T-helper 1 cell treated with Interleukin-12 subunit alpha and Interleukin-12 subunit beta and Interleukin-4 antibody, amounts not matched to agents 30 μg/mL and 1 μg/mL, for 36 hours (primary cell): Measurements from ENCODE around the gene RALGDS.

Experiments
- H3K27ac Mint-ChIP-seq: one replicate; pipeline ENCODE4 v1.8.0; 2021; ENCODE audit warnings: mild to moderate bottlenecking, mixed read lengths
- H3K27me3 Mint-ChIP-seq: one replicate; pipeline ENCODE4 v1.8.0; 2021; ENCODE audit warnings: low read depth, mixed read lengths
- H3K36me3 Mint-ChIP-seq: one replicate; pipeline ENCODE4 v1.8.0; 2021; ENCODE audit warnings: low read depth, mixed read lengths
- H3K4me1 Mint-ChIP-seq: one replicate; pipeline ENCODE4 v1.8.0; 2021; ENCODE audit warnings: low read depth, mixed read lengths
- H3K4me3 Mint-ChIP-seq: one replicate; pipeline ENCODE4 v1.8.0; 2021; ENCODE audit warnings: mild to moderate bottlenecking, moderate library complexity, mixed read lengths
- H3K9me3 Mint-ChIP-seq: one replicate; pipeline ENCODE4 v1.8.0; 2021; ENCODE audit warnings: mixed read lengths

Gene RALGDS

GRCh38 chr9:133158695-133159094 is 37.7 kb upstream of the RALGDS start:
- Mint-ChIP-seq H3K36me3 (peaks cover 6% of the 10 kb centered on the region), H3K4me3 (no peak overlapping the region), H3K9me3 (no peaks in the 10 kb centered on the region), H3K4me1 (peaks cover 2% of the 10 kb centered on the region), H3K27me3 (no peaks in the 10 kb centered on the region), H3K27ac (no peak overlapping the region)

GRCh38 chr9:133155156-133155555 is 34.1 kb upstream of the RALGDS start:
- no peak overlapping the region for H3K4me3 Mint-ChIP-seq
- H3K27me3 Mint-ChIP-seq = no peaks in the 10 kb centered on the region
- H3K9me3 Mint-ChIP-seq = no peaks in the 10 kb centered on the region
- H3K4me1 Mint-ChIP-seq = peaks cover 2% of the 10 kb centered on the region
- H3K36me3 Mint-ChIP-seq = peaks cover 2% of the 10 kb centered on the region
- no peak overlapping the region for H3K27ac Mint-ChIP-seq

GRCh38 chr9:133154097-133154989 is 33.3 kb upstream of the RALGDS start:
- no peak overlapping the region for H3K27ac Mint-ChIP-seq
- H3K9me3 Mint-ChIP-seq = no peaks in the 10 kb centered on the region
- no peaks in the 10 kb centered on the region for H3K36me3 Mint-ChIP-seq
- H3K27me3 Mint-ChIP-seq = no peaks in the 10 kb centered on the region
- peaks cover 2% of the 10 kb centered on the region for H3K4me1 Mint-ChIP-seq
- no peak overlapping the region for H3K4me3 Mint-ChIP-seq

GRCh38 chr9:133153227-133154096 is 32.4 kb upstream of the RALGDS start:
- Mint-ChIP-seq H3K4me1 (peaks cover 2% of the 10 kb centered on the region), H3K4me3 (no peak overlapping the region), H3K27ac (no peak overlapping the region), H3K9me3 (no peaks in the 10 kb centered on the region), H3K36me3 (no peaks in the 10 kb centered on the region), H3K27me3 (no peaks in the 10 kb centered on the region)

GRCh38 chr9:133151601-133152525 is 30.8 kb upstream of the RALGDS start:
- Mint-ChIP-seq H3K36me3 (no peaks in the 10 kb centered on the region), H3K27me3 (no peaks in the 10 kb centered on the region), H3K4me1 (peaks cover 13% of the 10 kb centered on the region), H3K9me3 (no peaks in the 10 kb centered on the region), H3K27ac (no peak overlapping the region), H3K4me3 (no peak overlapping the region)

GRCh38 chr9:133151041-133151440 is 30.0 kb upstream of the RALGDS start:
- H3K9me3 Mint-ChIP-seq = no peaks in the 10 kb centered on the region
- no peaks in the 10 kb centered on the region for H3K27me3 Mint-ChIP-seq
- peaks cover 18% of the 10 kb centered on the region for H3K4me1 Mint-ChIP-seq
- no peaks in the 10 kb centered on the region for H3K36me3 Mint-ChIP-seq
- peak overlapping the region; percentile 30 for H3K4me3 Mint-ChIP-seq
- peak overlapping the region; percentile 12 for H3K27ac Mint-ChIP-seq

GRCh38 chr9:133149130-133150015 is 28.3 kb upstream of the RALGDS start:
- Mint-ChIP-seq H3K27me3 (no peaks in the 10 kb centered on the region), H3K27ac (peak overlapping the region; percentile 68), H3K4me1 (peaks cover 29% of the 10 kb centered on the region), H3K4me3 (peak overlapping the region; percentile 74), H3K9me3 (no peaks in the 10 kb centered on the region), H3K36me3 (peaks cover 1% of the 10 kb centered on the region)

- Mint-ChIP-seq H3K36me3 (peaks cover 1% of the 10 kb centered on the region), H3K4me3 (peak overlapping the region; percentile 93), H3K9me3 (no peaks in the 10 kb centered on the region), H3K27ac (peak overlapping the region; percentile 94), H3K27me3 (no peaks in the 10 kb centered on the region), H3K4me1 (peaks cover 35% of the 10 kb centered on the region)
These were observed 27.4 kb upstream of the RALGDS start for GRCh38 chr9:133148199-133149129.

GRCh38 chr9:133147412-133148198 is 26.6 kb upstream of the RALGDS start:
- peak overlapping the region; percentile 94 for H3K27ac Mint-ChIP-seq
- H3K9me3 Mint-ChIP-seq = no peaks in the 10 kb centered on the region
- H3K27me3 Mint-ChIP-seq = no peaks in the 10 kb centered on the region
- peak overlapping the region; percentile 93 for H3K4me3 Mint-ChIP-seq
- H3K4me1 Mint-ChIP-seq = peaks cover 41% of the 10 kb centered on the region
- peaks cover 1% of the 10 kb centered on the region for H3K36me3 Mint-ChIP-seq

GRCh38 chr9:133146746-133147411 is 25.8 kb upstream of the RALGDS start:
- peak overlapping the region; percentile 93 for H3K4me3 Mint-ChIP-seq
- peaks cover 1% of the 10 kb centered on the region for H3K36me3 Mint-ChIP-seq
- H3K9me3 Mint-ChIP-seq = no peaks in the 10 kb centered on the region
- H3K27me3 Mint-ChIP-seq = no peaks in the 10 kb centered on the region
- H3K27ac Mint-ChIP-seq = peak overlapping the region; percentile 94
- H3K4me1 Mint-ChIP-seq = peaks cover 49% of the 10 kb centered on the region

GRCh38 chr9:133144904-133145851 is 24.1 kb upstream of the RALGDS start:
- Mint-ChIP-seq H3K27ac (peak overlapping the region; percentile 52), H3K4me3 (peak overlapping the region; percentile 53), H3K9me3 (no peaks in the 10 kb centered on the region), H3K27me3 (no peaks in the 10 kb centered on the region), H3K4me1 (peaks cover 60% of the 10 kb centered on the region), H3K36me3 (peaks cover 1% of the 10 kb centered on the region)
